BJ (cell line): Measurements from ENCODE around the gene SKAP1. TPM values are rescaled to one million over a fixed set of nuclear protein-coding genes. Genes with fewer than 3 reads are reported as not detected.
A peak's percentile ranks its signal among the peaks of the same experiment; 100 is the strongest.

Experiments
- CTCF ChIA-PET: fragments of 350-600 bp; formaldehyde crosslinking; extraction: SDS; loops from one replicate; lab custom pipeline; 2021; ENCODE audit warnings: antibody characterized with exemption, inconsistent platforms; lab: Yijun Ruan, JAX
- POLR2A ChIA-PET: fragments of 300-600 bp; sonication (Branson Sonifier 250); formaldehyde crosslinking; extraction: SDS; loops from one replicate; lab custom pipeline; 2021; ENCODE audit warnings: antibody characterized with exemption; lab: Charles Lee
- DNase-seq: peaks from one replicate; pipeline ENCODE4 v3.0.0-alpha.2; 2011; ENCODE audit warnings: low read depth
- H3K27me3 ChIP-seq: 2 replicates; pipeline ENCODE4 v1.6.0; 2011; ENCODE audit warnings: low read length; ENCODE audit not compliant: control insufficient read depth, insufficient read depth
- H3K36me3 ChIP-seq: 2 replicates; pipeline ENCODE4 v1.5.1; 2011; ENCODE audit warnings: low read length; ENCODE audit not compliant: control insufficient read depth, insufficient read depth
- H3K4me3 ChIP-seq: 2 replicates; pipeline ENCODE4 v1.5.1; 2011; ENCODE audit warnings: low read depth, mild to moderate bottlenecking, control low read depth, low read length
- polyA plus RNA-seq: library from polyadenylated mRNA; depleted of rRNA; stranded (reverse); fragments of >200 nt; gene quantifications from 2 replicates; pipeline ENCODE4 v1.2.3, GENCODE V29; 2011
- TF ChIP-seq, protein P1 (sequence below): IDR thresholded peaks from 2 replicates; pipeline ENCODE4 v1.5.1; 2011; ENCODE audit warnings: low read depth, mild to moderate bottlenecking, control low read depth, inconsistent platforms, low read length, moderate library complexity; ENCODE audit not compliant: insufficient read depth

Gene SKAP1
- polyA plus RNA-seq, 1 experiment: not detected

DNA sequence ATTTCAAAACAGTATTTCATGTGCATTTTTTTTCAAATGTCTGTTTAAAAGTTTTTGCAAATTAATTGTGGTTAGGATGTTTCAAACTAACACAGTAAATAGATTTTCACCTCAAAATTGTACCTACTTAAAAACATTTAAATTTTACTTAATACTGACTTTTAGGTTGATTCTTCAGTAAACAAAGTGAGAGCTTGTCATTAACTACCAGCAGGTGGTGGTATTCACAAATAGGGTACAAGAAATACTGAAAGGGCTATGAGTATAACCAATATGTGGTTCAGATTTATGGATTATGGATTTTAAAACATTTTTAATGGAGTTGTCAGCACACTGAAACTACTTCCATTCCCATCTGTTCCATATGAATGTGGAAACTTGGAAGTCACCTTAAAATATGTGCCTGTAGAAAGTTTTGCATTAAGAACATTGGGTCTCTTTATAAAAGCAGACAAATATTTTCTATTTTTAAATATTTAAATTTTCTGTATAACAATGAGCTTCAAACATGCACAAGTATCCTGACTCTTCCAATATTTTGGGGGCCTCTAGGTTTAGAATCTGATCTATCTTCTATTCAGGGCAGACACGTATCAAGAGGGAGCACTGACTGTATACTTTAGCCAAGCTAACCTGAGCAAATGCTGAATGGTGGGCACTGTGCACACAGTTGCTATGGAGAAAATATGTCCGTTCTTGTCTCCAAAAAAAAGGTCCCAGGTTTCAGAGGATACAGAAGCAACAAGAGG, 166.9 kb downstream of the SKAP1 start:
- Histone ChIP-seq H3K27me3 (no peaks in the 10 kb centered on the region), H3K36me3 (no peaks in the 10 kb centered on the region), H3K4me3 (no peak overlapping the region)
- ChIA-PET POLR2A (no interaction called here), CTCF (interaction anchor here (0.6 to 2.7 kb wide), 13 partner anchors 9 to 355 kb away, joined by 3 to 13 read pairs (median 3); partner anchors contain the start of gene HOXB5)
- no peak for DNase-seq
- TF ChIP-seq, protein P1, sequence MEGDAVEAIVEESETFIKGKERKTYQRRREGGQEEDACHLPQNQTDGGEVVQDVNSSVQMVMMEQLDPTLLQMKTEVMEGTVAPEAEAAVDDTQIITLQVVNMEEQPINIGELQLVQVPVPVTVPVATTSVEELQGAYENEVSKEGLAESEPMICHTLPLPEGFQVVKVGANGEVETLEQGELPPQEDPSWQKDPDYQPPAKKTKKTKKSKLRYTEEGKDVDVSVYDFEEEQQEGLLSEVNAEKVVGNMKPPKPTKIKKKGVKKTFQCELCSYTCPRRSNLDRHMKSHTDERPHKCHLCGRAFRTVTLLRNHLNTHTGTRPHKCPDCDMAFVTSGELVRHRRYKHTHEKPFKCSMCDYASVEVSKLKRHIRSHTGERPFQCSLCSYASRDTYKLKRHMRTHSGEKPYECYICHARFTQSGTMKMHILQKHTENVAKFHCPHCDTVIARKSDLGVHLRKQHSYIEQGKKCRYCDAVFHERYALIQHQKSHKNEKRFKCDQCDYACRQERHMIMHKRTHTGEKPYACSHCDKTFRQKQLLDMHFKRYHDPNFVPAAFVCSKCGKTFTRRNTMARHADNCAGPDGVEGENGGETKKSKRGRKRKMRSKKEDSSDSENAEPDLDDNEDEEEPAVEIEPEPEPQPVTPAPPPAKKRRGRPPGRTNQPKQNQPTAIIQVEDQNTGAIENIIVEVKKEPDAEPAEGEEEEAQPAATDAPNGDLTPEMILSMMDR: peak; percentile 29; the same call in 1 of the 2 replicates

DNA sequence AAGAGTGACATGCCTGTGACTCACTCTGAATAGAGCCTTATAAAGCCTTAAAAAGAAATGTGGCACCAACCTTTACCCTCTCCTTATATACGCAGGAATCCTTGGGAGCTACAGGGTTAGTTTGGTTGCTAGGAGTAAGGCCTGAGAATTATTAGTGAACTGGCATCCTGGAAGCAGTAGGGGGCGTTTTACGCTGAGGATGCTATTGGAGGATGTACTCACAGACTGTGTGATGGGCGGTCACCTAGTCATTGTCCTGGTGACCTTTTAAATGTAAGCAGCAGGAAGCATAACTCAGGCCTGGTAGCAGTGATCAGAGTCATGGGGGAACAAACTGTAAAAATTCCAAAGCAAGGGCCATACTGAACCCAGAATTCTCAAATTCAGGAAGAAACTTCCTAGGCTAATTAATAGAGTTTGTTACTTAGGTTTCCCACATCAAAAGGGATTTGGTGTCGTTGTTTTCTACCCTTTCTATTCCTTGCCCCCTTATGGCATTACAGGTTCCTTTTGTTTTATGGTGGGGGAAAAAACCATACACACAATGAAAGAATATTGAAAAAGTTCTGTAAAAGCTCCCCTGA, 168.6 kb downstream of the SKAP1 start:
- H3K4me3 ChIP-seq: no peak overlapping the region
- POLR2A ChIA-PET: no interaction called here
- DNase-seq: no peak
- CTCF ChIA-PET: interaction anchor here (0.9 to 3.1 kb wide), 4 partner anchors 10 to 14 kb away, joined by 3 to 15 read pairs (median 4); no protein-coding TSS in a partner anchor
- H3K36me3 ChIP-seq: no peaks in the 10 kb centered on the region
- peaks cover 1% of the 10 kb centered on the region; the same call in 1 of the 2 replicates for H3K27me3 ChIP-seq
- TF ChIP-seq, protein P1: peak; percentile 36

DNA sequence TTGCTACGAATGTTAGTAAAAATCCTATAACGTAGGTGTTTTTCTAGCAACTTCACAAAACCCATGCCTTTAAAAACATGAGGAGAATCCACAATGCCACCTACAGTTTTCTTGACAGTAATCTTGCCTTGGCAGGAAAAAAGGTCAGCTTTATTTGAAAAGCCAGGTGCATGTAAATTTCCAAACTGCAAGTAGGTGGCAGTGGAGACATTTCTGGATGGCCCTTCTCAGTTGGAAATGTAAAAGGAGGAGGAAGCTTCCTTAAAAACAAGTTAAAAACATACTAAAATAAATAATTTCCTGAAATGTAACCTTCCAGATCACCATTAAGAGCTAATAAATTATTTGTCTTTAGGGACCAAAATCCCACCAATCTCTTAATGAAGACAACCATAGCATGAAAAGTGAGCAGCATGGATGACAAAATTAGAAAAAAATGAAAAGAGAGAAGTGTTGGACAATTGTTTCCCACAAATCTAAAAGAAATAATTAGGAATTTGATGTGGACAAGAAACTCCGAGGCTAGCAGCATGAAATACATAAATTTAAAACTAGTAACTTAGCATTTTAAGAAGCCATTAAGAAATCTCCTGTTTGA, 170.2 kb downstream of the SKAP1 start:
- ChIA-PET CTCF (interaction anchor here (0.8 to 3.1 kb wide), 7 partner anchors 9 to 359 kb away, joined by 3 to 15 read pairs (median 4); no protein-coding TSS in a partner anchor), POLR2A (no interaction called here)
- H3K4me3 ChIP-seq: no peak overlapping the region
- TF ChIP-seq, protein P1: peak; percentile 57
- no peak for DNase-seq
- H3K36me3 ChIP-seq: no peaks in the 10 kb centered on the region
- H3K27me3 ChIP-seq: peaks cover 2% of the 10 kb centered on the region; the same call in 1 of the 2 replicates

DNA sequence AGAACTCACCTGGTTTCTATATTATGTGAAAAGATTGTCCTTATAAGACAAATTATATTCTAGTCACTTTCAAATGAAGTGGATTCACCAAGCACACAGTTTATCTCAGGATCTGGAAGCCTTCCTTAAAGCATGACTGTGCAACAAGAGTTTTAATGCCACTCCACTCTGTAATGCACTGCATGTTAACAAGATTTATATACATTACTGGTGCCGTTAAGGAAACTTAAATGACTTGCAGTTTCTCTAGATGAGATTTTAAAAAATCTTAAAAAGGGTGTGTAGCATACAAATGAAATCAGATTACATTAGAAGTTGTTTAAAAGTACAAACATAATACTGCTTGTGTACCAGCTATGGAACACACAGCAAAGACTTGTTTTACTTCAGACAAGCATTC, 171.7 kb downstream of the SKAP1 start:
- ChIA-PET CTCF (interaction anchor here (1.2 to 1.3 kb wide), 2 partner anchors 8 to 9 kb away, joined by 3 to 4 read pairs; no protein-coding TSS in a partner anchor), POLR2A (no interaction called here)
- Histone ChIP-seq H3K27me3 (peaks cover 3% of the 10 kb centered on the region; the same call in 1 of the 2 replicates), H3K4me3 (no peak overlapping the region), H3K36me3 (no peaks in the 10 kb centered on the region)
- no peak for DNase-seq
- TF ChIP-seq, protein P1: no peak

DNA sequence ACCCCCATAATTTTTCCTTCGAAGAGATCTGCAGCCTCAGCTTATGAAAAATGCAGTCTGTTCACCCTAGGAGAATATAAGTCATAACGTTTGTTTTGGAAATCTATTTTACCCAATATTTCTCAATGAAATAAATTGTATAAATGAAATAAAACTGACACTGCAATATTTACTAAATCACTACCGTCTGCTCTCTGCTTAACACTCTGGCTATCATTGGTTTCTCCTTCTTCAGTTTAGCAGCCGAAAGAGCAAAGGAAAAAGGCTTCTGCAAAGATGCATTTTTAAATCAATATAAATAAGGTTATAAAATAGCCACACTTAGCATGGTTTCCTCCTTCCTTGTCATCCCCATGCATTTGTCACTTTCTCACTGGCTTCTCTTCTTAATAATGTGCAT, 174.3 kb downstream of the SKAP1 start:
- ChIA-PET POLR2A (no interaction called here), CTCF (interaction anchor here (1.3 kb wide), 1 partner anchor 52 kb away, joined by 3 read pairs; no protein-coding TSS in a partner anchor)
- TF ChIP-seq, protein P1: no peak
- H3K27me3 ChIP-seq: peaks cover 8% of the 10 kb centered on the region
- no peak for DNase-seq
- H3K36me3 ChIP-seq: no peaks in the 10 kb centered on the region
- no peak overlapping the region for H3K4me3 ChIP-seq
